Ovary (tissue), 9 donors: ENCODE measurements around the gene PALLD. TPM values are rescaled to one million over a fixed set of nuclear protein-coding genes. Genes with fewer than 3 reads are reported as not detected.

Experiments used
- DNase-seq, 5 donors: peaks; one replicate each; pipeline ENCODE4 v3.0.0-alpha.2; 2019 to 2020
- H3K27ac ChIP-seq, 2 donors: fragments of 200-600 bp; one replicate each; pipeline versions ENCODE4 v1.5.1 to v1.8.0; 2019 to 2022
- H3K27me3 ChIP-seq: fragments of 200-600 bp; one replicate; pipeline ENCODE4 v1.8.0; 2022
- H3K36me3 ChIP-seq: fragments of 200-600 bp; sonication (generic); one replicate; pipeline ENCODE4 v1.5.1; 2019
- H3K4me1 ChIP-seq: one replicate; pipeline ENCODE4 v1.8.1; 2013; ENCODE audit warnings: mild to moderate bottlenecking, moderate library complexity; ENCODE audit not compliant: insufficient read depth
- H3K4me3 ChIP-seq: fragments of 200-600 bp; sonication (generic); one replicate; pipeline ENCODE4 v1.5.1; 2017
- H3K9me3 ChIP-seq, 2 donors: fragments of 200-600 bp in 1 of 2; sonication (generic) in 1 of 2; one replicate each; pipeline versions ENCODE4 v1.5.1 to v1.8.1; 2013 to 2019; ENCODE audit warnings: mild to moderate bottlenecking in 1 of 2, moderate library complexity in 1 of 2
- EP300 ChIP-seq: sonication (generic); formaldehyde crosslinking; IDR thresholded peaks from one replicate; pipeline ENCODE4 v1.6.1; 2017; ENCODE audit warnings: antibody characterized with exemption
- POLR2A ChIP-seq: fragments of 450-650 bp; IDR thresholded peaks from one replicate; pipeline ENCODE4 v1.6.1; 2017; ENCODE audit warnings: antibody characterized with exemption, mild to moderate bottlenecking, moderate library complexity
- WGBS, 3 donors: extraction: QIAGEN DNeasy Blood & Tissue Kit in 1 of 3; methylation state at CpG; one replicate each; pipeline versions ENCODE4 v1.1.5 to v1.1.7; 2013 to 2017; 5-methylcytosine and 5-hydroxymethylcytosine counted together
- intact Hi-C, 4 donors: fragments of 100-400 bp; cut with DNase I; formaldehyde crosslinking; loops; one replicate each; pipeline versions ENCODE4 v1.11.0 to v1.15.1; 2022 to 2023
- polyA plus RNA-seq, 2 donors: library from polyadenylated mRNA; stranded (reverse); fragments of 200-250 nt in 1 of 2; fragments of 350-450 nt in 1 of 2; fragmentation: Illumina TruSeq in 1 of 2; extraction: RNeasy Lipid Tissue Mini Kit (QIAGEN cat#74804) in 1 of 2; gene quantifications; one replicate each; pipeline ENCODE4 v1.2.3, GENCODE V29; 2013 to 2014
- total RNA-seq, 7 donors: library from RNA; depleted of rRNA in 2 of 7; stranded (reverse); fragments of >200 nt in 2 of 7; fragmentation: NEBNext Ultra II Directional in 3 of 7; extraction: Animal tissue kit (Norgen Biotek cat#: 25700) in 3 of 7; gene quantifications; one replicate each; pipeline versions ENCODE4 v1.1.0 to v1.2.4, GENCODE V29; 2016 to 2023
- TF ChIP-seq, protein P1 (sequence below), 3 donors: fragments of 450-650 bp in 2 of 3; fragments of 200-600 bp in 1 of 3; IDR thresholded peaks; one replicate each; pipeline versions ENCODE4 v1.5.1 to v1.8.0; 2016 to 2022; ENCODE audit warnings: antibody characterized with exemption in 3 of 3, mild to moderate bottlenecking in 1 of 3
- donor health status: DM: no; HTN: no; CAD: no; lungs with moderate emphysema.
- donor health status: DM: no; HTN: no; CAD: no.
- donor health status: Bipolar disorder and iron deficiency.
- donor health status: DM: yes; HTN: yes; CAD: no.
- donor health status: DM: no; HTN: no; CAD: no.
- donor health status: DM: yes; HTN: yes; CAD: no.

Gene PALLD
- total and polyA plus RNA-seq, 9 donors: 96.8 to 605 (median 137) TPM

- Histone ChIP-seq H3K27me3 (no peaks in the 10 kb centered on the region), H3K27ac (no peak overlapping the region), H3K9me3 (no peaks in the 10 kb centered on the region), H3K36me3 (no peaks in the 10 kb centered on the region), H3K4me3 (no peak overlapping the region), H3K4me1 (peaks cover 9% of the 10 kb centered on the region)
- DNase-seq: peak in 3 of 5 donors; percentile 27 to 50 (median 30)
- TF ChIP-seq EP300 (no peak), POLR2A (no peak)
- TF ChIP-seq, protein P1, sequence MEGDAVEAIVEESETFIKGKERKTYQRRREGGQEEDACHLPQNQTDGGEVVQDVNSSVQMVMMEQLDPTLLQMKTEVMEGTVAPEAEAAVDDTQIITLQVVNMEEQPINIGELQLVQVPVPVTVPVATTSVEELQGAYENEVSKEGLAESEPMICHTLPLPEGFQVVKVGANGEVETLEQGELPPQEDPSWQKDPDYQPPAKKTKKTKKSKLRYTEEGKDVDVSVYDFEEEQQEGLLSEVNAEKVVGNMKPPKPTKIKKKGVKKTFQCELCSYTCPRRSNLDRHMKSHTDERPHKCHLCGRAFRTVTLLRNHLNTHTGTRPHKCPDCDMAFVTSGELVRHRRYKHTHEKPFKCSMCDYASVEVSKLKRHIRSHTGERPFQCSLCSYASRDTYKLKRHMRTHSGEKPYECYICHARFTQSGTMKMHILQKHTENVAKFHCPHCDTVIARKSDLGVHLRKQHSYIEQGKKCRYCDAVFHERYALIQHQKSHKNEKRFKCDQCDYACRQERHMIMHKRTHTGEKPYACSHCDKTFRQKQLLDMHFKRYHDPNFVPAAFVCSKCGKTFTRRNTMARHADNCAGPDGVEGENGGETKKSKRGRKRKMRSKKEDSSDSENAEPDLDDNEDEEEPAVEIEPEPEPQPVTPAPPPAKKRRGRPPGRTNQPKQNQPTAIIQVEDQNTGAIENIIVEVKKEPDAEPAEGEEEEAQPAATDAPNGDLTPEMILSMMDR (IDR thresholded peaks at IDR 0.05): no peak
- intact Hi-C loops: loop anchor here (5.0 to 10.0 kb wide), 5 partner anchors 123 to 211 kb away; no protein-coding TSS in a partner anchor
- 32 to 36% (median 35%) methylated on average over 11 of the region's 11 CpGs for WGBS, 3 donors
These were observed 214.6 kb downstream of the PALLD start for GRCh38 chr4:168711197-168712140.

- Histone ChIP-seq H3K27me3 (no peaks in the 10 kb centered on the region), H3K9me3 (no peaks in the 10 kb centered on the region), H3K4me3 (no peak overlapping the region), H3K27ac (no peak overlapping the region), H3K36me3 (no peaks in the 10 kb centered on the region), H3K4me1 (peaks cover 8% of the 10 kb centered on the region)
- TF ChIP-seq POLR2A (no peak), EP300 (no peak)
- TF ChIP-seq, protein P1 (IDR thresholded peaks at IDR 0.05): no peak
- WGBS, 3 donors: 88 to 94% (median 89%) methylated on average over 4 of the region's 4 CpGs
- DNase-seq: no peak
- intact Hi-C loops: loop anchor here (5.0 to 10.0 kb wide), 5 partner anchors 122 to 210 kb away; no protein-coding TSS in a partner anchor
These were observed 215.6 kb downstream of the PALLD start for GRCh38 chr4:168712316-168712890.

- Histone ChIP-seq H3K4me1 (peaks cover 8% of the 10 kb centered on the region), H3K9me3 (no peaks in the 10 kb centered on the region), H3K27me3 (no peaks in the 10 kb centered on the region), H3K27ac (no peak overlapping the region), H3K4me3 (no peak overlapping the region), H3K36me3 (no peaks in the 10 kb centered on the region)
- TF ChIP-seq, protein P1 (IDR thresholded peaks at IDR 0.05): no peak
- no peak for TF ChIP-seq POLR2A
- TF ChIP-seq EP300: no peak
- WGBS, 3 donors: 92 to 100% (median 94%) methylated on average over 2 of the region's 2 CpGs
- DNase-seq: no peak
- intact Hi-C loops: loop anchor here (5.0 to 10.0 kb wide), 5 partner anchors 122 to 209 kb away; no protein-coding TSS in a partner anchor
These were observed 216.4 kb downstream of the PALLD start for GRCh38 chr4:168713253-168713652.

- 91 to 93% (median 93%) methylated on average over 7 of the region's 7 CpGs for WGBS, 3 donors
These were observed 219.0 kb downstream of the PALLD start for GRCh38 chr4:168715896-168716295.

More at GRCh38 chr4:168715896-168716295, 219.0 kb downstream of the PALLD start:
- intact Hi-C loops: loop anchor here in 2 of 4 donors (10.0 kb wide), 3 partner anchors 119 to 199 kb away; no protein-coding TSS in a partner anchor
- no peak overlapping the region for H3K27ac ChIP-seq
- no peaks in the 10 kb centered on the region for H3K27me3 ChIP-seq
- H3K4me3 ChIP-seq: no peak overlapping the region
- DNase-seq: no peak
- H3K36me3 ChIP-seq: no peaks in the 10 kb centered on the region
- H3K9me3 ChIP-seq: no peaks in the 10 kb centered on the region
- TF ChIP-seq POLR2A: no peak
- no peak for TF ChIP-seq EP300
- TF ChIP-seq, protein P1 (IDR thresholded peaks at IDR 0.05): no peak
- H3K4me1 ChIP-seq: peaks cover 6% of the 10 kb centered on the region
